CD4-positive, CD25-positive, alpha-beta regulatory T cell (primary cell): ENCODE results near the gene CPVL. TPM values are rescaled to one million over a fixed set of nuclear protein-coding genes. Genes with fewer than 3 reads are reported as not detected.

ENCODE experiments used
- polyA plus RNA-seq, 4 donors: library from polyadenylated mRNA; unstranded; fragments of 300-500 nt; fragmentation: Illumina TruSeq; gene quantifications; one replicate each; pipeline ENCODE4 v1.2.3, GENCODE V29; 2021
- total RNA-seq: library from RNA; stranded (reverse); gene quantifications from one replicate; pipeline ENCODE4 v1.2.3, GENCODE V29; 2022

CPVL gene
- total and polyA plus RNA-seq, 5 donors from 2014 or later: 0.15 to 1.3 (median 0.77) TPM; not detected in 1

Other genes starting within 250 kb of the CPVL start
- gene TRIL, start 188.2 kb downstream of the CPVL start, total RNA-seq: not detected
- not detected for gene TRIL, start 188.2 kb downstream of the CPVL start, polyA plus RNA-seq
- gene CHN2, start 48.2 kb upstream of the CPVL start, total RNA-seq: 1.7 TPM
- gene CHN2, start 48.2 kb upstream of the CPVL start, polyA plus RNA-seq: under 1 TPM in 1 of 4 donors, not detected in 3; 0.55 TPM